Natural killer cell (primary cell): Measurements from ENCODE around the gene CHRNB2. TPM values are rescaled to one million over a fixed set of nuclear protein-coding genes. Genes with fewer than 3 reads are reported as not detected.

Experiments
- ATAC-seq, 3 donors: fragments of 150-1000 bp in 2 of 3; fragments of 200-7000 bp in 1 of 3; cut with Tn5 transposase; 1 replicate in 1 of 3; 2 replicates in 2 of 3; pipeline ENCODE4 v1.10.0; 2021; ENCODE audit warnings: mild to moderate bottlenecking in 2 of 3, moderate library complexity in 2 of 3
- DNase-seq, 2 donors: peaks; one replicate each; pipeline versions ENCODE4 v3.0.0 to v3.0.0-alpha.2; 2013 to 2021; ENCODE audit warnings: mixed read lengths in 1 of 2
- H3K27ac ChIP-seq: one replicate; pipeline ENCODE4 v1.5.1; 2013; ENCODE audit warnings: mild to moderate bottlenecking, low read length
- H3K27me3 ChIP-seq: one replicate; pipeline ENCODE4 v1.6.1; 2013; ENCODE audit warnings: low read length; ENCODE audit not compliant: control insufficient read depth, insufficient read depth
- H3K36me3 ChIP-seq: one replicate; pipeline ENCODE4 v1.6.1; 2013; ENCODE audit warnings: low read length; ENCODE audit not compliant: control insufficient read depth, insufficient read depth
- H3K4me1 ChIP-seq: one replicate; pipeline ENCODE4 v1.6.1; 2013; ENCODE audit warnings: low read length; ENCODE audit not compliant: control insufficient read depth, insufficient read depth
- H3K4me3 ChIP-seq: one replicate; pipeline ENCODE4 v1.5.1; 2013; ENCODE audit warnings: low read length
- H3K9me3 ChIP-seq: one replicate; pipeline ENCODE4 v1.6.1; 2013; ENCODE audit warnings: low read length; ENCODE audit not compliant: control insufficient read depth, insufficient read depth
- H3K27ac Mint-ChIP-seq, 2 donors: one replicate each; pipeline ENCODE4 v1.8.0; 2022; ENCODE audit warnings: mild to moderate bottlenecking in 2 of 2, mixed read lengths in 2 of 2, moderate library complexity in 1 of 2
- H3K27me3 Mint-ChIP-seq, 2 donors: one replicate each; pipeline ENCODE4 v1.8.0; 2022; ENCODE audit warnings: low read depth in 2 of 2, mixed read lengths in 2 of 2
- H3K36me3 Mint-ChIP-seq: one replicate; pipeline ENCODE4 v1.8.0; 2022; ENCODE audit warnings: mixed read lengths
- H3K4me1 Mint-ChIP-seq, 2 donors: one replicate each; pipeline ENCODE4 v1.8.0; 2022; ENCODE audit warnings: mixed read lengths in 2 of 2
- H3K4me3 Mint-ChIP-seq: one replicate; pipeline ENCODE4 v1.8.0; 2022; ENCODE audit warnings: mild to moderate bottlenecking, moderate library complexity, mixed read lengths
- H3K9me3 Mint-ChIP-seq, 2 donors: one replicate each; pipeline ENCODE4 v1.8.0; 2022; ENCODE audit warnings: mixed read lengths in 2 of 2
- WGBS: methylation state at CpG from one replicate; pipeline ENCODE4 v1.1.7; 2013; ENCODE audit warnings: missing lambda C conversion rate; ENCODE audit not compliant: insufficient coverage; 5-methylcytosine and 5-hydroxymethylcytosine counted together
- intact Hi-C: fragments of 100-400 bp; cut with micrococcal nuclease; formaldehyde crosslinking; loops from one replicate; pipeline ENCODE4 v1.14.2; 2022
- total RNA-seq, 4 donors: library from RNA; stranded (reverse); fragments of 120-200 nt in 1 of 4; gene quantifications; one replicate each; pipeline versions ENCODE4 v1.2.3 to v1.2.4, GENCODE V29; 2013 to 2022
- TF ChIP-seq, protein P1 (sequence below): fragments of 200-600 bp; IDR thresholded peaks from one replicate; pipeline ENCODE4 v1.8.0; 2022; ENCODE audit warnings: antibody characterized with exemption

Gene CHRNB2
- total RNA-seq, 3 donors from 2014 or later (not counting 1 experiment from before 2014, with no cell fraction given), result not detected

DNA sequence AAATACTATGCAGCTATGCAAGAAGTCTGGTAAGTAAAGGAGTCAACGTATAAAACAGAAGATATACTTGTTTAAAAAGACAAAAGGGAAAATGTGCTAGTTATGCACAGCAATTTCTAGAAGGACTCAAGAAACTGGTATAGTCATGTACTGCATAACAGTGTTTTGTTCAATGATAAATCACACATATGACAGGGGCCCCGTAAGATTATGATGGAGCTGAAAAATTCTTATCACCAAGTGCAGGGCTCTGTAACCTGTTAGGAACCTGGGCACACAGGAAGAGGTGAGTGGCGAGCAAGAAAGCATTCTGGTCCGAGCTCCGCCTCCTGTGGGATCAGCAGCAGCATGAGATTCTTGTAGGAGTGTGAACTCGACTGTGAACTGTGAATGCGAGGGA is 27.2 kb downstream of the CHRNB2 start:
- H3K4me1 Mint-ChIP-seq, result peaks cover 19 to 26% of the 10 kb centered on the region in 2 donors
- H3K27me3 ChIP-seq, result no peaks in the 10 kb centered on the region
- no peaks in the 10 kb centered on the region for H3K9me3 ChIP-seq
- no peak overlapping the region for H3K4me3 ChIP-seq
- DNase-seq (no peak), ATAC-seq (no peak)
- peak overlapping the region in 1 of 2 donors; percentile 4 for H3K27ac Mint-ChIP-seq
- no peak overlapping the region for H3K27ac ChIP-seq
- 97% methylated on average over 7 of the region's 7 CpGs for WGBS
- peaks cover 2% of the 10 kb centered on the region for H3K4me1 ChIP-seq
- no peak overlapping the region for H3K4me3 Mint-ChIP-seq
- no peaks in the 10 kb centered on the region for H3K27me3 Mint-ChIP-seq
- intact Hi-C loops, result no loop called here
- H3K36me3 Mint-ChIP-seq, result peaks cover 35% of the 10 kb centered on the region
- H3K9me3 Mint-ChIP-seq, result no peaks in the 10 kb centered on the region
- TF ChIP-seq, protein P1, sequence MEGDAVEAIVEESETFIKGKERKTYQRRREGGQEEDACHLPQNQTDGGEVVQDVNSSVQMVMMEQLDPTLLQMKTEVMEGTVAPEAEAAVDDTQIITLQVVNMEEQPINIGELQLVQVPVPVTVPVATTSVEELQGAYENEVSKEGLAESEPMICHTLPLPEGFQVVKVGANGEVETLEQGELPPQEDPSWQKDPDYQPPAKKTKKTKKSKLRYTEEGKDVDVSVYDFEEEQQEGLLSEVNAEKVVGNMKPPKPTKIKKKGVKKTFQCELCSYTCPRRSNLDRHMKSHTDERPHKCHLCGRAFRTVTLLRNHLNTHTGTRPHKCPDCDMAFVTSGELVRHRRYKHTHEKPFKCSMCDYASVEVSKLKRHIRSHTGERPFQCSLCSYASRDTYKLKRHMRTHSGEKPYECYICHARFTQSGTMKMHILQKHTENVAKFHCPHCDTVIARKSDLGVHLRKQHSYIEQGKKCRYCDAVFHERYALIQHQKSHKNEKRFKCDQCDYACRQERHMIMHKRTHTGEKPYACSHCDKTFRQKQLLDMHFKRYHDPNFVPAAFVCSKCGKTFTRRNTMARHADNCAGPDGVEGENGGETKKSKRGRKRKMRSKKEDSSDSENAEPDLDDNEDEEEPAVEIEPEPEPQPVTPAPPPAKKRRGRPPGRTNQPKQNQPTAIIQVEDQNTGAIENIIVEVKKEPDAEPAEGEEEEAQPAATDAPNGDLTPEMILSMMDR, result no peak
- H3K36me3 ChIP-seq, result peaks cover 84% of the 10 kb centered on the region

DNA sequence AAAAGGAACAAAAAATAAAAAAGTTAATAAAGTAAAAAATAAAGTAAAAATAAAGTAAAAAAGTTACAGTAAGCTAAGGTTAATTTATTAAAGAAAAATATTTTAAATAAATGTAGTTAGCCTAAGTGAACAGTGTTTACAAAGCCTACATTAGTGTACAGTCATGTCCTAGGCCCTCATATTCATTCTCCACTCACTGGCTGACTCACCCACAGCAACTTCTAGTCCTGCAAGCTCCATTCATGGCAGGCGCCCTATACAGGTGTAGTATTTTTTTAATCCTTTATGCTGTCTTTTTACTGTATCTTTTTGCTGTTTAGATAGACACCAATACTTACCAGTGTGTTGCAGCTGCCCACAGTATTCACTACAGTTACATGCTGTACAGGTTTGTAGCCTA is 28.0 kb downstream of the CHRNB2 start:
- intact Hi-C loops, result no loop called here
- 100% methylated on average over 1 of the region's 1 CpG for WGBS
- peaks cover 35% of the 10 kb centered on the region for H3K36me3 Mint-ChIP-seq

GRCh38 chr1:154598871-154599635 is 31.5 kb downstream of the CHRNB2 start:
- peaks cover 44 to 62% of the 10 kb centered on the region in 2 donors for H3K4me1 Mint-ChIP-seq
- Histone ChIP-seq H3K9me3 (no peaks in the 10 kb centered on the region), H3K4me1 (peaks cover 25% of the 10 kb centered on the region), H3K36me3 (peaks cover 72% of the 10 kb centered on the region), H3K27ac (no peak overlapping the region), H3K27me3 (no peaks in the 10 kb centered on the region), H3K4me3 (no peak overlapping the region)
- 77% methylated on average over 3 of the region's 3 CpGs for WGBS
- H3K27me3 Mint-ChIP-seq, result no peaks in the 10 kb centered on the region
- H3K9me3 Mint-ChIP-seq, result no peaks in the 10 kb centered on the region
- ATAC-seq, result no peak
- H3K36me3 Mint-ChIP-seq, result peaks cover 28% of the 10 kb centered on the region
- TF ChIP-seq, protein P1, result no peak
- peak overlapping the region; percentile 13 for H3K4me3 Mint-ChIP-seq
- intact Hi-C loops, result no loop called here
- H3K27ac Mint-ChIP-seq, result peak overlapping the region; percentile 74 to 87
- DNase-seq, result no peak

More for the DNA sequence above, 28.0 kb downstream of the CHRNB2 start:
- H3K4me1 Mint-ChIP-seq, result peaks cover 27 to 35% of the 10 kb centered on the region in 2 donors
- peaks cover 79% of the 10 kb centered on the region for H3K36me3 ChIP-seq
- no peaks in the 10 kb centered on the region for H3K9me3 ChIP-seq
- H3K27me3 Mint-ChIP-seq, result no peaks in the 10 kb centered on the region
- H3K9me3 Mint-ChIP-seq, result no peaks in the 10 kb centered on the region
- no peaks in the 10 kb centered on the region for H3K27me3 ChIP-seq
- H3K4me3 Mint-ChIP-seq, result no peak overlapping the region
- H3K27ac Mint-ChIP-seq, result no peak overlapping the region
- TF ChIP-seq, protein P1, result no peak
- H3K4me3 ChIP-seq, result no peak overlapping the region
- DNase-seq (no peak), ATAC-seq (no peak)
- H3K4me1 ChIP-seq, result peaks cover 8% of the 10 kb centered on the region
- no peak overlapping the region for H3K27ac ChIP-seq
